ENCODE measurements around the gene LCOR. TPM values are rescaled to one million over a fixed set of nuclear protein-coding genes. Genes with fewer than 3 reads are reported as not detected.

Gene LCOR
- total RNA-seq, 1 experiment from 2014 or later: 42.1 TPM

GRCh38 chr10:96967847-96968246, 135.7 kb downstream of the LCOR start:
- H3K79me2 ChIP-seq (ENCODE audit: insufficient read depth, low read length): no peaks in the 10 kb centered on the region
- no peaks in the 10 kb centered on the region for H3K27me3 ChIP-seq (ENCODE audit: insufficient read depth, low read length)
- no peaks in the 10 kb centered on the region for H3K23me2 ChIP-seq (ENCODE audit: insufficient read length, low read depth, low read length, poor library complexity, severe bottlenecking)
- no peaks in the 10 kb centered on the region for H3K27me3 Mint-ChIP-seq (ENCODE audit: low read depth)
- no peaks in the 10 kb centered on the region for H3K9me3 ChIP-seq (ENCODE audit: control insufficient read depth, low read depth, low read length)
- H2AK5ac ChIP-seq (ENCODE audit: insufficient read length, low read length): no peak overlapping the region
- no peak overlapping the region for H2BK15ac ChIP-seq (ENCODE audit: low read depth, low read length)
- no peak overlapping the region for H3K18ac ChIP-seq (ENCODE audit: insufficient read length, low read depth, low read length)
- no peaks in the 10 kb centered on the region for H4K20me1 ChIP-seq (ENCODE audit: control insufficient read depth, insufficient read depth, insufficient read length)
- no peaks in the 10 kb centered on the region; a peak in 2 of 7 replicates for H3K36me3 Mint-ChIP-seq (ENCODE audit: insufficient read depth in 1 of 3, low read depth in 3 of 3)
- H3K4ac ChIP-seq (ENCODE audit: low read depth, low read length): no peak overlapping the region
- H3K79me1 ChIP-seq (ENCODE audit: insufficient read depth, low read depth, low read length, poor library complexity, severe bottlenecking): no peaks in the 10 kb centered on the region
- no peak overlapping the region for H3K56ac ChIP-seq (ENCODE audit: insufficient read length, low read depth, low read length)
- H3K14ac ChIP-seq (ENCODE audit: insufficient read depth, low read length): no peak overlapping the region
- H3K27ac ChIP-seq (ENCODE audit: insufficient read length, low read depth, low read length): no peak overlapping the region
- no peak overlapping the region for H2BK120ac ChIP-seq (ENCODE audit: low read depth, low read length, poor library complexity, severe bottlenecking)
- no peaks in the 10 kb centered on the region for H3K4me1 ChIP-seq (ENCODE audit: insufficient read depth, low read length)
- DNase-seq: no peak
- H3K9ac ChIP-seq (ENCODE audit: extremely low read depth, insufficient read length, low read length): no peak overlapping the region
- no peak overlapping the region for H2BK20ac ChIP-seq (ENCODE audit: low read depth, low read length, poor library complexity, severe bottlenecking)
- H4K5ac ChIP-seq (ENCODE audit: insufficient read length, low read depth, low read length): no peak overlapping the region
- H2BK12ac ChIP-seq (ENCODE audit: insufficient read length, low read depth, low read length): no peak overlapping the region
- no peak overlapping the region for H3T11ph ChIP-seq (ENCODE audit: low read length)
- H4K8ac ChIP-seq (replicated peaks; ENCODE audit: insufficient read length, low read depth, low read length): no peak overlapping the region
- H3K4me1 Mint-ChIP-seq: no peaks in the 10 kb centered on the region; a peak in 1 of 4 replicates
- H3K27ac Mint-ChIP-seq: no peak overlapping the region
- H2BK5ac ChIP-seq (ENCODE audit: insufficient read length, low read length): no peak overlapping the region
- no peak overlapping the region for H2AFZ ChIP-seq (ENCODE audit: low read length)
- no peaks in the 10 kb centered on the region for H3K9me3 Mint-ChIP-seq
- H3K23ac ChIP-seq (ENCODE audit: insufficient read length, low read depth, low read length): no peak overlapping the region
- no peak overlapping the region for H3K4me3 Mint-ChIP-seq
- H3K4me2 ChIP-seq (ENCODE audit: insufficient read depth, insufficient read length, low read length): no peak overlapping the region
- H4K91ac ChIP-seq (ENCODE audit: insufficient read length, low read depth, low read length): no peak overlapping the region
- TF ChIP-seq CTCF (conservative IDR thresholded peaks at IDR 0.05): no peak

All from H9 (cell line).